ENCODE measurements around the gene SIAH3.
"Not testable (repeated sequence)": the region's sequence is repeated elsewhere in the genome, so short reads cannot be mapped to it uniquely, and the experiment has no call there.

SIAH3 gene

DNA sequence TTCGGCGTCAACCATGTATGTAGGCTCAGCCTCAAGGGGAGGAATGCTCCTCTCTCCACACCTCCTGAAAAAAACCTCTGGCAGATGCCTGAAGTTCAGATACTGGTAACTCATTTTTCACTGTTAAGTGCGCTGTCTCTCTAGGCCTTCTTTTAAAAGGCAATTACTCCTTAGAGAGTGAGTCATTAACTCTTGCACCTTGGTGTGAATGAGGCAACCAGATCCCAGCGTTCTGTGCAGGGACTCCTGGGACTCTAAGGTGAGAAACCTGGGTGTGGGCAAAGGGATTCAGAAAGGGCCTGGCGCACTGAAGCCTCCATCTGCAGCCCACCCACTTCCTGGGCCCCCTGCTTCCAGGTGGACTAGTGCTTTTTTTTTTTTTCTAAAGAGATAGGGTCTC lies 71.7 kb downstream of the SIAH3 start:
- no peak for DNase-seq

DNA sequence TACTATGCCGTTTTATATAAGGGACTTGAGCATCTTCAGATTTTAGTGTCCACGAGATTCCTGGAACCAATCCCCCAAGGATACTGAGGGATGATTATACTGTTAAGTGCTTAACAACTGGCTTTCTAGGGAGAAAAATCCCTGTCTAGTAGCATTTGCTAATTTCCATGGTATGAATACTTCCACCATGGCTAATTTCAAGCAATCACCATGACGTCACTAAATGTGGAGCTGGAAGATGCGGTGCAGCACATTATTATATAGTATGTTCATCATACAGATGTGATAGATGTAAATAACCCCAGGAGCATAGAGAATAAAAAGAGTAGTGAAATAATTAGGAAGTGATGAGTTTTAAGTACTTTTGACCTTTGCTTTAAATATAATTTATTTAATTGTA lies 72.7 kb downstream of the SIAH3 start:
- no peak for DNase-seq

DNA sequence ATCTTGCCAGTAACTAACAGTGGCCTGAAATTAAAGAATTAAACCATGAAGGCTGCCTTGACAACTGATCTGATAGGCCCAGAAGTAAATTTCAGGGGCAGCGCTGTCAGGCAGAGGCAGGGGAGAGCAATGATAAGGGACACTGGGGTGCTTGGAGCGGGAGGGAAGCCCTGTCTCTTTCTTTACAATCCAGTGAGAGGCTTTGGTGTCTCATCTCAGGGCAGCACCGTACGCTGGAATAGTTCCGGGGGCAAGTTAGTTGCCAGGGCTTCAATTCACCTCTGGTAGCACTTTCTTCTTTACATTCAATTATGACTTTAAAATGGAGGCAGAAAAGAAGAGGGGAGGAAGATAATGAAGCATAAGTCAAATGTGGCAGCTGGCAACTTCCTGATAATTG lies 74.8 kb downstream of the SIAH3 start:
- DNase-seq, result no peak

DNA sequence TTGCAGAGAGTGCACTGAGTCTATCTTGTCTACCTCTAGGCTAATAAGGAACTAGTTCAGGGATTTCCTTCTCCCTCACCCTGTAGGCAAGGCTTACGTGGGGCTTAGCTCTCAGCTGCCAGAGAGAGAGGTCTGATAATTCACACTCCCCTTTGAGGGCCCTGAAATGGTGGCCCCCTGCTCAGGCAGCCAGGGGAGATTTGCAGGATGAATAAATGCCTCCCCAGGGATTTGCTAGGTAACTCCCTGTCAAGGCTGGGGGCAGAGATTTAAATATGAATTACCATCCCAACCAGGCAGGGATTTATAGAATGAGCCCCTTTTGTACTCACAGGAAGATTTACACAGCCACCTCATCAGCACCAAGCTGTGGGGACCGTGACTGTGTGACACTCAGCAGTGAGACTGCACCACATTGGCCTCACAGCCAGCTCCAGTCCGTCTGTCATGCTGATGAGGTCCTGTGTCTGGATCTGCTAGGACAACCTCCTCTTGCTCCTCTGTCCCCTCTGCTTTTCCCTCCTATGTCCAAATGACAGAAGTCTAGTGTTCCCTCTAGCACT lies 76.1 kb downstream of the SIAH3 start:
- no peak for DNase-seq

DNA sequence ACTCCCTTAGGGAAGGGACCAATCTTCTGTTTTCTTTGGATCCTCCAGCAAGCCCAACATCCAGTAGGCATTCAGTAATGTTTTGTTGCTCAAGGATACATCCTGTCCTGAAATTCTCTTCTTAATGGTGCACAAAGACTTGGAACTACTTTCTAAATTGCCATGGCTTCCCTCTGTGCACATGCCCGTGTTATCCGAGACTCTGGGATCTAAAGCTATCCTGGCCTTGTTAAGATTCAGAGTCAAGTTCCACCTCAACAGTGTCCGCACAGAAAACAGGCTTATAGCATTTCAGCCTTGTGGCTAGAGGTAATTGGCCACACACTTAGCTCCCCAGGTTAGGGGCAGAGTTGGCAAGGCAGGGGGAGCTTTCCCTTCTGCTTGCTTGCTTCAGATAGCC lies 77.6 kb downstream of the SIAH3 start:
- DNase-seq, result no peak

DNA sequence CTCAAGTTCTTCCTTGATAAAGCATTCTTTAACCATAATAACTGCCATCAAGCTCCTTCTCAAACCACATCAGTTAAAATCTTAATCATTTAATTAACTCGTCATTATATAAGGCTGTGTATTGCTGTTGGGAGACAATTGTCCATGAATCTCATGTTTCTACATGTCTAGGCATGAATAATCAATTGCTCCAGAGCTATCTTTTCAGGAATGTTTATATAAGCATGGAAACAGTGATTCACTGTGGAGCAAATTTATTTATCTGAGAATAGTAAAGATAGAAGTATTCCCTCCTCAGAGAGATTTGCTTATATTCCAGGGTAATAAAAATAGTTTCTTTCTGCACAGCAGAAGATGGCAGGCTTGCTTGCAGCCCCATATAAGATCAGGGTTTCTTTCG lies 78.3 kb downstream of the SIAH3 start:
- no peak for DNase-seq

DNA sequence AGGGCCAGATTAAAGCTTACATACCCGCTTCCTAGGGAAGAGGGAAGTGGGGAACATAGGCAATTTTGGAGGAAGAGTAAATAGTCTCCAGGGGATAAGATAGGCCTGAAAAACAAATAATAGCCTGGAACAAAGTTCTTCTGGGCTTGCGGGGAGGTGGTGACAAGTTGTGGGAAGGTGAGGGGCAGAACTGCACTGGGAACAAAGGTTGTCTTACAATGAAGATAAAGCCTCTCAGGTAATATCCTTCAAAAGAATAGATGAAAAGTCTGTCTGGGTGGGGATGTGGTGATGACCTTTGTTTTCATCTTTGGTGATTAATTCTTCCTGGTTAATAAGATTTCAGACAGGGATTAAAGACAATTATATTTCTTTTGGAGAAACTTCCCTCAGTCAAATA lies 80.7 kb downstream of the SIAH3 start:
- DNase-seq, result no peak

DNA sequence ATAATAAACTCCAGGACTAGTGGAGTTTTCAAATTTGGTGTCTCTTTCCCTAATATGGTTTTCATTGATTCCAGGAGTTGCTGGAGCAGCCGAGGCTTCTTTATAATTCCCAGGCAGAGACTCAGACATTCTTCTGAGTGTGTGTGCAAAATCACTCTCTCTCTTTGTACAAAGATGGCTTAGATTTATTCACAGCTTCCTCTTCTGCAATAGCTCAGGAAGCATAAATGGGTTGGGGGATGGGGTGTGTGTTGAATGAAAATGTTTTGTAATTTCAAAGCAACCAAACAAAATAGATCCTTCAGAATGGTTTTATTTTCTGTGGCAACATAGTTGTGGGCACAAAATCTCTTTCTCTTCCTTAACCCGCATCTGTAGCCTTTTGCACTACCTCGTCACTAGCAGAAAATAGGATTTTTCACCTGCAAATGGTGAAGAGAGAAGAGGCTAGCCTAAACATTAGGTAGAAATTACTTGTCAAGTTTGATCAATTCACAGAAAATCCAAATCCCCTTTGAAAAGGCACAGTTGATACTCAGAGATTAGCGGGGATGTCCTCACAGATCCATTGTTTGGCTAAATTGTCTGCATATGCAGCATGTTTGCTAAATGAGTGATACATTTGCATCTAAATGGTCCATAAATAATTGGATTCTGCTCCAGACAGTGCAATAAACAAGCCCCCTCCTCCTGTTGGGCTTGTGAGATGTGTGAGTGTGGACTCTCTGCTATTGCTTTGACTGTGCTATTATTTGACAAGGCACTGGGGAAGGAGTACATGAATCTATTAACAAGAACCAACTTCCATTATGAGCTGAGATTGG lies 82.7 kb downstream of the SIAH3 start:
- DNase-seq, result no peak

DNA sequence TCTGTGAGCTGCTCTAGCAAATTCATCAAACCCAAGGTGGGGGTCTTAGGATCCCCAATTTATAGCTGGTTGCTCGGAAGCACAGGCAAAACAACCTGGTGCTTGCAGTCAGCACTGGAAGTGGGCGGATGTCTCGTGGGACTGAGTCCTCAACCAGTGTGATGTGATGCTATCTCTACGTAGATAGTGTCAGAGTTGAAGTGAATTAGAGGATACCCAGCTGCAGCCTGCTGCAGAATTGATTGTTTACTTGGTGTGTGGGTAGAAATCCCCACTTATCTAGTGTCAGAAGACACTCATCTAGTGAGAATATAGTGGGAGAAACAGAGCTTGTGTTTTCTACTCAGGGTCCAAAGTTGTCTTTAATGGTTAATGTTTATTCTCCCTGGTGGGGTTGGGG lies 86.1 kb downstream of the SIAH3 start:
- DNase-seq, result no peak

DNA sequence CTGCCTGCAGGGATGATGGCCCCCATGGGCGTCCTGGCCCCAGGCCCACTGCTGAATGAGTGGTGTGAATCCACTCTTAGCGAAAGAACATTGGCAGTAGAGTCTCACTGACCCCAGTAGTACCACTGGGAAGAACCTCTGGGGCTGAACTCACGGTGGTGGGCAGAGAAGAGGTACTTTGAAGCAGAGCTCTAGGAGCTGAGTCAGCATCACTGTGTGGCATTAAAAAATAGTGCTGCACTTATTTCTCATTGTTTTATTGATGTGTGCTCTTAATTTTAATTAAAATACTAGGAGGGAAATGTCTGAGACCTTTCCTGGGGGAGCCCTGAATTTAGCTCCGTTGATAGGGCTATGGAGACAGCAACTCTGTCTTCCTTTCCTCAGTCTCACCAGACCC lies 88.1 kb downstream of the SIAH3 start:
- DNase-seq, result no peak

DNA sequence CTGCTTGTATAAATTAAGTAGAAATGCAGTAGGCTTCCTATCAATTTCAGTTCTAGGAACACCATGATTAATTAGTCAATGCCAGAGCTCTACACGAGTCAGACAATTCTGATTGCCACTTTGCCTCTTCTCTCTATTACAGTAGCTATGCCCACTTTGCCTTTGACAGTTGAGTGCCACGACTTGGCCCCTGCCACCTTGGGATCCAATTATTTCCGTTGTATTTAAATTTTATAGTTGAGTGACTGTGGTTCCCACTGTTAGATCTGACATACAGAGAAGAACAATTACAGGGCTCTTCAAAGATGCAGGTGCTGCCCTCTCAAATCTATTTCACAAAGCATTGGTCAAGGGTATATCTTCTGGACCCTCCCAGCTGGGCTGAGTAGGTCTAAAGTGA lies 94.0 kb downstream of the SIAH3 start:
- not testable (repeated sequence) for DNase-seq

DNA sequence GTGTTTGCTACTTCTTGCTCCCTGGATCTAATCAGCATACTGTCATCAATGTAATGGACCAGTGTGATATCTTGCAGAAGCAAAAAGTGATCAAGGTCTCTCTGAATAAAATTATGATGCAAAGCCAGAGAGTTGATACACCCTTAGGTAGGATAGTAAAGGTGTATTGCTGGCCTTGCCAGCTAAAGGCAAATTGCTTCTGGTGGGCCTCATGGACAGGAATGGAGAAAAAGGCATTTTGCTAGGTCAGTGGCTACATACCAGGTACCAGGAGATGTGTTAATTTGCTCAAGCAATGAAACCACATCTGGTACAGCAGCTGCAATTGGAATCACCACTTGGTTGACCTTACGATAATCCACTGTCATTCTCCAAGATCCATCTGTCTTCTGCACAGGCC lies 95.1 kb downstream of the SIAH3 start:
- not testable (repeated sequence) for DNase-seq

DNA sequence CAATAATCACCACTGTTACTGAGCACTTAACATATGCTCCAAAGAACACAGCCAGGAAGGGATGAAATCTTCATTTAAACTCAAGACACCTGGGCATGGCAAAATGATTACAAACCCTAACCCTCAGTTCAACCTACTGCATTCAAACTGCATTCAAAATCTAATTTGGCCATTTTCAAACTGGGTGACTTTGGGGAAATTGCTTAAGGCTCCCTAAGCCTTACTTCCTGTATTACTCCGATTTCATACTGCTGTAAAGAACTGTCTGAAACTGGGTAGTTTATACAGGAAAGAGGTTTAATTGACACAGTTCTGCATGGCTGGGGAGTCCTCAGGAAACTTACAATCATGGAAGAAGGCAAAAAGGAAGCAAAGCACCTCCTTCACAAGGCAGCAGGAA lies 99.0 kb downstream of the SIAH3 start:
- no peak for DNase-seq

DNA sequence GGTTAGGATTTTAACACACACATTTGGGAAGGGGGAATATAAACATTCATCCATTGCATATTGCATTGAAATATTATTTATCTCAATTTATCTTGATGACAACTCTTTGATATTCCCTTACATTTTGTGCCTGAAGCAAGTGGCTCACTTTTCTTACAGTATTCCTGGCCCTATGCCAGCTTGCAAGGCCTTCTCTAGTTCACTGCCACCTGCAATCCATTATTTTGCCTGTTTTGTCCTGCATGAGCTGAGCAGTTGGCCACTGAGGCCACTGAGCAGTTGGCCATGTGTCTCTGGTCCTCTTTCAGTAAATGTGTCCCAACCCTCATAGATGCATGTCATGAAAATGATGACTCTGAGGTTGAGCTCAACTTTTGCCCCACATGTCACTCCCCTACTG lies 99.7 kb downstream of the SIAH3 start:
- no peak for DNase-seq

DNA sequence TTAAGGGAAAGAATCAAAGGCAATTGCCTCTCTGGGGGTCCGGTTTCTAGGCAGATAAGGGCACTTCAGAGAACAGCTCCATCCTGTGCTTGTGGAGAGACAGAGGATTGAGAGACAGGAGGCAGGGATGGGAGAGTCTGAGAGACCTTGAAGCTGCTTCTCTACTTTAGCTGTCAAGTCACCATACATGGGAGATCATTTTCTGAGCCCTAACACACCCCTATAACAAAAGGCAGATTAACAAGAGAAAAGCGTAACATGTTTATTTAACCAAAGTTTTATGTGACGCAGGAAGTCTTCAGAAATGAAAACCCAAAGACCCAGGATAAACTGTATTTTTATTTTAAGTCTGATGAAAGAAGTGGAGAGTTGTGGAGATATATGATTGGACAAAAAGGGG lies 101.0 kb downstream of the SIAH3 start:
- DNase-seq, result no peak

DNA sequence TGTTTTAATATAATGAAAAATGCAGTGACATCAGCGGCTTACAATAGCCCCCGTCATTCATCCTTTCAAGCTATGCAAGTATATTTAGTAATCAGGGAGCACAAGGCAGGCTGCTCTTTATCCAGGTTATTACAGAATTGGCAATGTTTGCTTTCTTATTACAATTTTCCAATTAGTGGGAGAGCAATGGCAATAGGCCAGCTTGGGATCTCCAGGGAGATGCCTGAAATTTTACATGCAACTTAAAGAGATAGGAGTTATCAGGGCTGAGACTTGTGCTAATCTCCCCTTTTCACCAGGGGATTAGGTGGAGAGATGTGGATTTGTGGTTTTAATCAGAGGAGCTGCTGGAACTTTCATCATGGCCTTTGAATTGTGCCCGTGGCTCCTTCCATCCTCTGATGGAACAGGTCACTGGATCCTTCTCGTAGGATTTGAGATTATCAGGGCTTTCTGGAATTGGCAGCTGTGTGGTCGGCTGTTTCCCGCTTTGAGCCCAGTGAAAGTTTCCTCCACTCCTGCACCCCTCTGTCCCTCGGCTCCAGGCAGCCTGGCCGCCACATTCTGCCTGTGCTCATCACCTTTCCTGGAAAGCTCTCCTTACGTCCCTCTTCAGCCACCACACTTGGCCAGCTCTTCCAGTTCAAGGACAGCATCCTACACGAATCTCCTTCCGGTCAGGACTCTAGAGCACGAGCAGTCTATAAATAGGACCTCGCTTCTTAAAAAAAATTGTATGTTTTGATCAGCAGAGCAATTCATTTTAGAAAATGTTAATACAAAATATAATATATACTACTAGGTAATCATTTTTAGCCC lies 102.4 kb downstream of the SIAH3 start:
- DNase-seq, result no peak

DNA sequence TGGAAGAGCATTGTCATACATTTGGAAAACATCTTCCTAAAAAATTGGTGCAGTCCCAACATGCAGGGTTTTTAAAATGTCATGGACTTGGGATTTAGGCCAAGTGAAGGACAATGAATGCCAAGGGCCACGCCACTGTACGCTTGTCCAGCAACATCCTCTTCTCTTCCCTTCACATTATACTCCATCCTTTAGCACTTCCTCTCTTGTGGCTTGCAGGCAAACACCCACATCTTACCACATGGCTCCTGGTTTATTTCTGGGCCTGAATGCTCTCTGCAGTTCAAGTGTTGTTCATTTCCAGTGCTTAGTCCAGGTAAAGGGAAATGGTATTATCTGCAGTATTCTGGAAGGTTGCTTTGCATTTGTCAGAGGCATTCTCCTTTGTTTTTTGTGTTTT lies 104.5 kb downstream of the SIAH3 start:
- no peak for DNase-seq

DNA sequence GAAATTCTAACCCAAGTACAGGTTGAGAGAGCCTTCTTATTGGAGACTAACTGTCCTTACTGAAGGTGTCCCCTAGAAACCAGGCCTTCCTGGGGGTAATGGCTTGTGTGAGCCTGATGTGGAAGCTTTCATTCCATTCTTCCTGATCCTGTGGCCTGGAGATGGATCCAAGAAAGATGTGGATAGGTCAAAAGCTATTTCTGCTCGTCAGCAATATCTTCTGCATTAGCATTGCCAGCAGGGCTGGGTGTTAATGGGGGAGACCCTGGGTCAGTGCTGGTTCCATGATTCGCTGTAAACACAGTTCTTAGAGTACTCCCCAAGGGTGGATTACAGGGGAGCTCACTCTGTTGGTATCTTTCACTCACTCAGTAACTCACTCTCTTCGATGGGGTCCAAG lies 106.6 kb downstream of the SIAH3 start:
- DNase-seq, result no peak

DNA sequence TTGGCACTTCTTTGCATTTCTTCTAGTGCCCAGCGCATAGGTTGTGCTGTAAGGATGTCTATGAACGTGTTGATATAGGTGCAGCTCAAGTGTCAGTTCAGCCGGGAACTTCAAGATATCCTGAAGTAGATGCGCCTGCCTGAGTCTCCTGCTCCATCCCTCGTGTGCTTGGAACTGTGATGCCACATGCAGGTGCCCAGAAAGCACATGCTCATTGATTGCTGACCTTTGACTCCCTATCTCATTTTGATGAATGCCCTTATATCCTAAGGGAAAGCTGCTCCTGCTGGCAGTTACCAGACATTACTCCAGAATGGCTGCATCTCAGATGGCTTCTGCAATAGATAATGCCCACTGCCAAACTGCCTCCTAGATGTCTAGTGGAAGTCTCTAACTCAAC lies 108.6 kb downstream of the SIAH3 start:
- DNase-seq, result no peak

DNA sequence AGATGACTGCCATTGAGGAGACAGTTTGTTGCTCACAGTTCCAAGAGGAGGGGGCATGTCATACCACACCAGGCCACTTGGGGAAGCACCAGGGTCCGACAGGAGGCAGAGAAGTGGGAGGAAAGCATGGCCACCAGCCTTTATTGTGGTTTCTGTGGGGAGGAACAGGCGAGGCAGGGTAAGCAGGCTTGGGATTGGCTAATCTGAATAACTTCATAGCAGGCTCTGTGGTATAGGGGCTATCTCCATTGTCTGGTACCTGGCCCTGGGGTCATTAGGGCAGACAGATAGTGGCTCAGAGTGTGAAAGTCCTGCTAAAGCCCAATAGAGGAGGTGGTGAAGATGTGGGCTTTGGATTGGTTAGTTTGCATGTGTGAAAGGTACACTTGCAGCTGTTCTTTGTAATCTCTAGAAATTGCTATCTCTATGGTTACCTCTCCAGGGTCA lies 114.0 kb downstream of the SIAH3 start:
- DNase-seq, result no peak

DNA sequence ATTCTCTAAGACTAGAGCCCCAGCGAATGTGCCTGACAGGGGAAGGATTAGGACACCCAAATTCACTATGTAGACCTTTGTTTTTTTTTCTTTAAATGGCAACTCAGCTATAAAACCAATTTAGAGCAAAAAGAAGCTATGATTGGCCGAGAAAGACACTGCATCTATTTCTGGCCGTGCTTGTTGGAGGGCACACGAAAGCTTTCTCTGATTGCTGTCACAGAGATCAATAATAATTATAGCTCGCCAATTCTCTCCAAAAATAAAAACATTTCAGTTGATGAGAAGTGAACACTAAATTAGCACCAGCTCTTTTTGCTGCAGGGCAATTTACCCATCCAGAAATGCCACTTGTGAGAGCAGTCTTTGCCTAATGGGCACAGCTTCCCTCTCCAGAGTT lies 118.2 kb downstream of the SIAH3 start:
- no peak for DNase-seq

DNA sequence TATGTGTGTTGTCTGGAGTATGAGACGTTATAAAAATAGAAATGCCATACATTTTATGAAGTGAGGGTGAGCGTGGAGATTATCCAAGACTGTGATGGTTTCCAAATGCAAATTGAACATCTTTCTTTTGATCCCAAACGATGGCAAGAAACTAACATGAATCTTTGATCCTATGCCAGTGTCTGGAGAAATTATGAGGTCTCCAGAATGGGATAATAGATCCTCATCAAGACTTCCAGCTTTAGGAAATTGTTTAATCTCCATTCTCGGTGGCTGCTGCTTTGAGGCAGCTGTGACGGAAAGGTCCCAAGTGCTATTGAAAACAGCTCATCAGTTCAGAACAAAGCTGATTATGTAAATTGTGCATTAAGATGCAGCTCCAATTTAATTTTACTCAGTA lies 118.6 kb downstream of the SIAH3 start:
- DNase-seq, result no peak

DNA sequence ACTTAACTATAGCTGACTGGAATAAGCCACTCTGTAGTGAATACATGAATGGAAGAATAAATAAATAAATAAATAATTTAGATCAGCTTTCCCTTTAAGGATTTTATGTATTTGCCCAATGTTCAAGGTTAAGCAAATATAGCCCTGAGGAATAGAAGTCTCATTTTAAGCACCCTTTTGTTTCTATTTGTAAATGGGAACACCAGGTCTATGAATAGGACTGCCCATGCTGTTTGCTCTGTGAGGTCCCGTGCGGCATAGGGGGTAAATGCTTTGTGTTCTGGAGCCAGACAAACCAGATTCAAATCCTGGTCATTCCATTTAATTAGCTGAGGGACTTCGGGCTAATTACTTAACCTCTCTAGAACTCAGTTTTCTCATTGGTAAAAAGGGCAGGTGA lies 120.1 kb downstream of the SIAH3 start:
- DNase-seq, result no peak

DNA sequence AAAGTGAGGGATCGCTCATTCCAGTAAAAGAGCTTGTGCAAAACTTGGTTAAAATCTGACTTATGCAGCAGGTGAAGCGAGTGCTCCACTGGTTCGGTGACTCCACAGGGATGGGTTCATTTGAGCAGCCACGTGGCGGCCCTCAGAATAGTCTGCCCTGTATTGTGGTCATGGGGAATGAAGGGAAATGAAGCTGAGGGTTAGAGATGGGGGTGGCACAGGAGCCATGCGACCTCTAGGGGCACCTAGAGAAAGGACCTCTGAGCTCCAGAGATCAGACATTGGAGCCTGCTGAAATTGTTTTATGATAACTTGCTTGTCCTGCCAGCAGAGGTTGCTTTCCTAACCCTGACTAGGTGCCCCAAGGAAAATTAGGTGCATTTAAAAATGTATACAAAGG lies 122.8 kb downstream of the SIAH3 start:
- no peak for DNase-seq
